ENCODE results near the gene ATG101.
"Not testable (repeated sequence)": the region's sequence is repeated elsewhere in the genome, so short reads cannot be mapped to it uniquely, and the experiment has no call there.

The ATG101 gene

DNA sequence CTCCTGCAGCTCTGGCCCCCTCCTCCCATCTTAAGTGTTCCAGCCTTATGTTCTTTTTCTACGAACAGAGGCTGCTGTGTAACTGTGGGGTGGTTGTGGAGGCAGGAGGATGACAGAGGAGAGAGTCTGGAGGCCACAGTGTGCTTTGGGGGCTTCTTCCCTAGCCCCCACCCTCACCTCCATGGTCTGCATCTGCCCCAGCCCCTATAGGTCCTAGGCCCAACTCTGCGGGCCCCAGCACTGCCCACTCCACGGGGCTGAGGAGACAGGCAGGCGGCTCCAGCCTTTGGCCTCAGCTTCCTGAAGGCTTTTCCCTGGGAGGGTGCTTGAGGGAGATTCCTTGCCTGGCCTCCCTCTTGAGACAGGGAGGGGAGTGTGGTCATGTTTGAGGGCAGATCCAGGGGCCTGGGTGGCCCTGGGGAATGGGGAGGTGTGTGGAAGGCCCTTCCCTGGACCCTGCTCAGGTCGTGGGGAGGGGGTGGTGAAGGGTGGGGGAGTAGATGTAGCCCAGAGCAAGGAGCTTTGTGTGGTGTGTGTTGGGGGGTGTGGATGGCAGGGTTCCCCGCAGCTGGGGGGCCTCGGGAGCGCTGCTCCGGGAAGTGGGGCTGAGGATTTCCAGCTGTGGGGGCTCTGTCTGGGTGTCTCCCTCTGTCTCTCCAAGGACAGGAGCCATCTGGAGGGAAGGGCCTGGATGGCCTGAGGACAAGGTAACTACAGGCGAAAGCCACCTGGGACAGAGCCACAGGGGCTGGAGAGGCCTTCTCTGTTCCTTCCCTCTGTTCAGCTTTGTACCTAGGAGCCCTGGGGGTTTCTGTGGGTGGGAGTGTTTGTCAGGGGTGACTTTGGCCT, 10.8 kb downstream of the ATG101 start:
- no peak for DNase-seq

DNA sequence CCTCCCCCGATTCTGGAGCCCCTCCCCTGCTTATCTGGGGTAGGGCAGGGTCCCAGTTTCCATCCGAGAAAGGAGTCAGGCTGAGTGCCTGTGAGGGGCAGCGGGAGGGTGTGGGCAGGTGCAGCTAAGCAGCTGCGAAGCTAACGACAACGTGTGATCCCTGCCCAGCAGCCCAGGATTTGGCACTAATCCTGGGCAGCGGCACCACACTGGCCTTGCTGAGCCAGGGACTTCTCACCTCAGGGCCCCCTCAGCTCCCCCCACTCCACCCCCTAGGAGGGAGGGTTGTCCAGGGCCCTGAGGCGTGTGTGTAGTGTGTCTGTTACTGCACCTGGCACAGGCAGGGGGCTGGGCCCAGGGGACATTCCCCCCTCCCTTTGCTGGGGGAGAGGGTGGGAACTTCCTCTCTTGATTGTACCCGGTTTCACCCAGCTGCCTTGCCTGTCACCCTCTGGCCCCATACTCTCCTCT, 11.5 kb downstream of the ATG101 start:
- DNase-seq = no peak

DNA sequence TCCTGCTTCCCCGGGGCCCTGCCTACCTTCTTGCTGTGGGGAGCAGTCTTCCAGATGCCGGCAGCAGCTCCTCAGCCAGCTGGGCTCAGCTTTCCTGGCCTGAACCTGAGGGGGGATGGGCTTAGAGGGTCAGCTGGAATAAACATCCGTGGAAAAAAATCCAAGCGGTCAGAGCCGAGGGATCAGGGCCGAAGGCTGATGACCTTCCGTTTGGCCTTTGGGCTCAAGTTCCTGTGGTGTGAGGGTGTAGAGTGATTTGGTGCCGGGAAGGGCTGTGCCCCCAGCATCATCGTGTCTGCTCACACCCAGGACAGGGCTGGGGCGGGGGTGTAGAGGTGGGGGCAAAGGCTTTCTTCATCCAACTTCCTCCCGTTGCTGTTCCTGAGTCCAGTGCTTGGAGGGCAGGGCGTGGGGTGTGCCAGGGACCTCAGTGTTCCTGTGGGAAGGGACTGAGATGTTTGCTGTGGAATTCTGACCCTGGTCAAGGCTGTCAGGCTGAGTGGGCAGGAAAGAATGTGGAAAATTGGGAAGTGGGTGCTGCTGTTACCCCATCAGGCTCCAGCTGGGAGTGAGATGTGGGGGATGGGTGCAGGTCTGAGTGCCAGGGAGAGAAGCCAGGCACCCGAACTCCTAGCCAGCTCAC, 12.4 kb downstream of the ATG101 start:
- no peak for DNase-seq

DNA sequence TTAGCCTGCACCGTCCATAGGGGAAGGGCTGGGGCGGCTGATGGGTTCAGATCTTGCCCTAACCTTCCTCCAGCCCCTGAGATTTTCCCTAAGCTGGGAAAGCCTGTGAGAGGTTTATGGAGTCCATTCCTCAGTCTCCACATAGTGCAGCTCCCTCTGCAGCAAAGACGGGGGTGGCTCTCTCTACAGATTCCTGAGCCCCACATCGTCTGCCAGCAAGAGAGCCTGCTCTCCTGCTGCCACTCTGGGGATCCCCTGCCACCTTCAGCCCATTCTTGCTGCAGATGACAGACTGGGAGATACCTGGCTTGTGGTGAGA, 12.8 kb downstream of the ATG101 start:
- no peak for DNase-seq

DNA sequence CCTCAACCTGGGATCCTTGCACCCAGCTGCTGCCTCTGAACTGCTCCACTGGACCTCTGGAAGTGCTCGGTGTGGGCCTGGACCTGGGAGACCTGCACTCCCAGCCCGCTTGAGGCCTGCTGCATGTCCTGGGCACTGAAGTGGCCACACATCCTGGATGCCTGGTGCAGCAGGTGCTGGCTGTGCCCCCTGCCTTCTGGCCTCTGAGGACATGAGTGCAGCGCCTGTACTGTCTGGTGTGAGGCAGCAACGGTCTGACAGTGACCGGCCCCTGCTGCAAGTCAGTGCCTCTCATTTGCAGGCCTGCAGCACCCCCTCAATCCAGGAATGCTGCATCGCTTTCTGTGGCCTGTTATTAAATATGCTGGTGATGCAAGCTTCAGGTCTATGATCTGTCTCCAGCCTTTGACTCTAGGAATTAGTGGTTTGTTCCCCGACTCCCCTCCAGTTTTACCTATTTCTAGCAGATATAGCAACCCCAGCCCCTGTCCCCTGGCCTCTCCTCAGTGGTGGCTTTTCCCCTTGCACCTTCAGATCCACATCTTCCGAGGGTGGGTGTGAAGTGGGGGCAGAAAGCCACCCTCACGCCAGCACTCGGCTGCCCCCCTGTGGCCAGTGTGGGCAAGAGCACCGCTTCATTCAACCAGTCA, 13.3 kb downstream of the ATG101 start:
- peak; percentile 17 for DNase-seq

DNA sequence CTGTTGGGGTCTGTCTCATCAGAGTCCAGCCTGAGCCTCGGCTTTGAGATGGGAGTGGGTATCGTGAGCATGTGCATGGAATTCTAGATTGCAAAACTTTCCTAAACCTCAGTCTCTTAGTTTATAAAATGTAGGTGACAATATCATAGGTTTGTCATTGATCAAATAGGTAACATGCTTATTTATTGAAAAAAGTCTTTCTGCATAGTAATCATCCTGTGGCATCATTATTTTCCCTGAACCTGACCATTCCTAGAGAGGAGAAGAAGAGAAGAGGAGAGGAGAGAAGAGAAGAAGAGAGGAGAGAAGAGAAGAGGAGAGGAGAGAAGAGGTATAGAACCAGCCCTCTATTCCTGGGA, 13.8 kb downstream of the ATG101 start:
- DNase-seq = no peak

DNA sequence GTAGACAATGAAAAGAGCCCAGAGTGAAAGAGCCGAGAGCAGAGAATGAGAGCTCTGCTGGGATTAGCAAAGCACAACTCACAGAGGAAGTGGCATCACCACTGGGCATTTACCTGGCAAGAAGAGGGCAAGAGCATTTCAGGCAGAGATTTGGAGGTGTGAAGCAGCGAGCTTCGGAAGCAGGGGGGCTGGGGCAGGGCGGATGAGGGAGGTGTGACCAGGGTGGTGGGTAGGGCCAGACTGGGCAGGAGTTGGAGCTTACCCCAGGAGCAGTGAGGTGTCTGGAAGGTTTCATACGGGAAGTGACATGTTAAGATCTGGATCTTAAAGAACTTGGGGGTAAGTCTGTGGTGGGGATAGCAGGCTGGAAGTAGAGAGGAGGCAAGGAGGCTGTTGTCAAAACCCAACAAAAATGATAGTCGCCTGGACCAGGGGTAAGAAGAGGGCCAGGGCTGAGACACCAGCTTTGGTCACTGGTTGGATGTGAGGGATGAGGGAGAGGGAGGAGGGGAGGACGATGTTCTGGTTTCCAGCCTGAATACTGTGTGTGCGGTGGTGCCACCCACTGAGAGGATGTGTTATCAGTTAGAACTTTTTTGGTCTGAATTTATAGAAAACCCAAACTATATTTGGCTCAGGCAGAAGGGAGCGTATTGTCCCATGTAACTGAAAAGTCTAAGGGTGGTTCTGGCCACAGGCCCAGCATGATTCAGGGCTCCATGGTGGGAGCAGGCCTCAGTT, 14.9 kb downstream of the ATG101 start:
- no peak for DNase-seq

DNA sequence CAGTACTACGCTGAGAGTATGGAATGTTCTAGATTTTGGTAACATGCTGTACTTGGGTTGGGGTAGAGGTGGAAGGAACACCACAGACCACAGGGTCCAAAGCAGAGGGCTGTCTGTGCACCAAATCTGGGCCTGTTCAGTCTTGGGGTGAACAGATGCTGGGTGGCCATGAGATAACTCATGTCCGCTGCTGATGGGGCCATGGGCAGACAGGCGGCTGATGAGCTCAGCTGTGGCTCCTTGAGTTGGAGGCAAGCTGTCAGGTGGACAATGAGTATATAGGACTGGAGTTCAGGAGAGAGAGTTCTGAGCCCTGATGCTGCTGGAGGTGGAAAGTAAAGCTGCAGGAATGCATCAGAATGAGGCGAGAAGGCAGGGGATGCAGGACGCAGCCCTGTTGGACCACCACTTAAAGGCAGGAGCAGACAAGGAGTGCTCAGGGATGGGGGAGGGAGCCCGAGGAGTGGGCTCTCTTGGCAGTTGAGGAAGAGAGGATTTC, 16.0 kb downstream of the ATG101 start:
- no peak for DNase-seq

DNA sequence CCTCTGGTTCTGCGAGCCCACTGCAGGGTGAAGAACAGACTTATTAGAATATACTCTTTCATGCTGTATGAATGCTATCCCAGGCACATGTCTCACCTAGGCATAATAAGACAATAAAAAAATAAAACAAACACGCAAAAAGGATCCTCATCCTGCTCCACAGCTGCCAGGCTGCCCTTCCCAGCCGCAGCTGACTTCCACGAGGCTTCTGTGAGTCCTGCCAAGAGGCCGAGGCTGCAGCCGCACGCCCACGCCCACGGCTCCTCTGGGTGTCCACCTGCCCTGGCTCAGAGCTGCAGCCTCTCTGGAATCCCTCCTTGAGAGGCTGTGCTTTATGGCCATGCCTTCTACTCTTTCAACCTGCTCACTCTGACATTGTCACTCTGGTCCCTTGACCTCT, 16.6 kb downstream of the ATG101 start:
- DNase-seq = no peak

DNA sequence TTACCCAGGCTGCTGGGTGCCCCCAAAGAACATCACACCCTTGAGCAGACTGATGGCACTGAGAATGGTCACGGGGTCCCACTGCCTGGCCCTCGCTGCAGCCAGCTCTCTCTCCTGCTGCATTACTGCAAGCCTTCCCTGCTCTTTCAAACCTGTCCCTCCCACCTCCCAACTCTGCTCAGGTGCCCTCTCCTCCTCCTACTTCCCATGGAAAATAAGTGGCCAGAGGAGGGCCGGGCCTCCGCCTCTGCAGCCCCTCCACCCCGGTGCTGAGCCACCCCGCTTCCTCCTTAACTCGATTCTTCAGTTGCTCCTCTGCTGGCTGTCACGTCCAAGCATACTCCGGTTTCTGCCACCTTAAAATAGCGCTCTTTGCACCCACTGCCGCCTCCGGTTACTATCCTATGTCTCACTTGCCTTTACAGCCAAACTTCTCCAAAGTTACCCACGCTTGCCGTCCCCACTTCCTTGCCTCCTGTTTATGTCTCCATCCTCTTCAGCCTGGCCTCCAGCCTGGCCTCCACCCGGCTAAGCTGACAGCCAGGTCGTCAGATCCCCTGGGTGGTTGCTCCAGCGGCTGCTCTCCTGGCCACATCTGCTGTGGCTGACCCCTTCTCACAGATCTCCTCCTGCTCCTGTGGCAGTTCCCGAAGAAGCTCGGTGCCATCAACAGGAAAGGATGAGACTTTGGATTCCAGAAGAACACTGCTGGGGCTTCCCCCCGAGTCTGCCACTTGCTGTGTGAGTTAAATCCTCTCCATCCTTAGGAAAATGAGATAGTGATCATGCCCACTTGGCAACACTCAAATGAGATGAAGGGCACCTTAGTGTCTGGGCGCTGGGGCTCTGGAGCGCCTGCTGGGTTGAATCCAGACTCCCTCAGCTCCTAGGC, 17.4 kb downstream of the ATG101 start:
- no peak for DNase-seq

DNA sequence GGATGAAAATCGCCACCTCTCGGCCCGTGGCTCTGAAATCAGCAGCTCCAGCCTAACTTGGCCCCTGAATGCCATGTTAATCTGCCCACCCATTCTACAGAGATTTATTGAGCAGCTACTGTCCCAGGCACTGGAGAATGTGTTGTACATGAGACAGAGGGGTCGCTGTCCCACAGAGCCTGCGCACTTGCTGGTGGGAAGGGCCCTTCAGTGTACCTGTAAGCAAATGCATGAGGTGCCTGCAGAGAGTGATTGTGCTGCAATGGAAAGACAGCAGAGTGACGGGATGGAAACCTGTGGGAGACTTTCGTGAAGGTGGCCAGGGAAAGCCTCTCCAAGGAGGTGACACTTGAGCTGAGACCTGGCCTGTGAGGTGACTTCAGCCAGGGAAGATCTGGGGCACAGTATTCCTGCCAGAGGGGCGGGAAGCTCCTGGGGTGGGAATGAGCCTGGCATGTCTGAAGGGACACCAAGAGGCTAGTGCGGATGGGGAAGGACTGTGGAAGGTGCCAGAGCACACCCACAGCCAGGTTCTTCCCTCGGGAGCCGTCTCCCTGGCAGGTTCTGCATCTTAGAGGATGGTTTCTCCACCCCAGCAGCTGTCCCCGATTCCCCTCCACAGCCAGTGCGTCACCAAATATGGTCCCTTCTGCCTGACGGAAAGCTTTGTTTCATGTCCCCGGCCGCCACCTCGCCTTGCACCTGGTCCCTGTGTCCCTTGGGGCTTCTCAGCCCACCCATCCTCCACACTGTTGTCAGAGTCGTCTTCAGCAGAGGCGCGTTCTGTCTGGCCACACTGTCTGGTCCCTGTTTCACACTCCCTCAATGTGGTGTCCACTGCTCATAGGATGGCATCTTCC, 18.4 kb downstream of the ATG101 start:
- DNase-seq = no peak

DNA sequence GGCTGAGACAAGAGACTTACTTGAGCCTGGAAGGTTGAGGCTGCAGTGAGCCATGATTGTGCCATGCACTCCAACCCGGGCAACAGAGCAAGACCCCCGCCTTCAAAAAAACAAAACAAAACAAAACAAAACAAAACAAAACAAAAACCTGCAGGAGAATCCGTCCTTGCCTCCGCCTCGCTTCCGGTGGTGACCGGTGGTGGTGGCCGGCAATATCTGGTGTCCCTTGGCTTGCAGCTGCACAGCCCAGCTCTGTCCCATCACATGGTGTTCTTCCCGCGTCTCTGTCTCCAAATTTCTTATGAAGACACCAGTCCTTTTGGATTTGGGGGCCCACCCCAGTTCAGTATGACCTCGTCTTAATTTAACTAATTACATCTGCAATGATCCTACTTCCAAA, 19.7 kb downstream of the ATG101 start:
- DNase-seq = no peak

DNA sequence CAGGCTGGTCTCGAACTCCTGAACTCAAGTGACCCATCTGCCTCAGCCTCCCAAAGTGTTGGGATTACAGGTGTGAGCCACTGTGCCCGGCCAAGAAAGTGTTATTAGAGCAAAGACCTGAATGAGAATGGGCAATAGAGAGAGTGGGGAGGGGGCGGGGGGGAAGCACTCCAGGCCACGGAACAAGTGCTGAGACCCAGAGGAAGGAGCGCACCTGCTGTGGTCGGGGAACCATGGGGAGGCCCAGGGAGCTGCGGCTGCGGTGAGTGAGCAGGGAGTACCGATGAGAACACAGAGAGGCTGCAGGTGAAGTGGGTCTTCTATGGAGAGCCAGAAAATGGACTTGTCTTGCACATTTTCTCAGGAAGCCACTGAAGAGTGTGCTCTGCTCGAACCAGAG, 20.5 kb downstream of the ATG101 start:
- no peak for DNase-seq

DNA sequence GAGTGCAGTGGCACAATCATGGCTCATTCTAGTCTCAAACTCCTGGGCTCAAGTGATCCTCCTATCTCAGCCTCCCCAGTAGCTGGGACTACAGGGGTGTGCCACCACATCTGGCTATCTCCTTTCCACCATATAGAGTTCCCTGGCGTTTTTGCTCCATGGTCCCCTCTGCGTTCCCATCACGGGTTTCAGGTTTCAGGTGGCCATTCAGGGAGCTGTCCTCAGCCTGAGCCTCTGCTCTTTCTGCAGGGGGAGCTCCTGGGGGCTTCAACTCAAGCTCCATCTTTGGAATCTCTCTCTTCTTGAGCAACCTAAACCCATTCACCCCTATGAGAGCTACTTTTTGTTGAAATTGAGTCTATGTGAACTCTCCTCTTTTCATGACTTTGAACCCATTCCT, 21.3 kb downstream of the ATG101 start:
- DNase-seq = no peak

DNA sequence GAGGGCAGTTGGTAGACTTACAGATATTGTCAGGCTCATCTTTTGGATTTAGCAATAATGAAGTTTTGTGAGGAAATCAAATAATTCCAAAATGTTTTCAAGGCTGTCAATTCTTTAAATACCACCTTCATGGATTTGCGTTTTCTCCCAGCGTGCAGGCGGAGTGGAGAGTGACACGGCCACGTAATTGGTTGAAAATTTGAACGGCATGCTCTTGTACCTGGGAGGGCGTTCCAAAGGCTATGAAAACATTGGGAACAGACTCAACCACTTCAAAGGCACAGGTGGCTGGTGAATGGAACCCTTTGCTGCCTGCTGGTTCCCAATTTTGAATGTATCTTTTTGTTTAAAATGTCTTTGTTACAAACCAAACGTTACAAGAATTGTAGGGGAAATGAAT, 22.1 kb downstream of the ATG101 start:
- DNase-seq = no peak

DNA sequence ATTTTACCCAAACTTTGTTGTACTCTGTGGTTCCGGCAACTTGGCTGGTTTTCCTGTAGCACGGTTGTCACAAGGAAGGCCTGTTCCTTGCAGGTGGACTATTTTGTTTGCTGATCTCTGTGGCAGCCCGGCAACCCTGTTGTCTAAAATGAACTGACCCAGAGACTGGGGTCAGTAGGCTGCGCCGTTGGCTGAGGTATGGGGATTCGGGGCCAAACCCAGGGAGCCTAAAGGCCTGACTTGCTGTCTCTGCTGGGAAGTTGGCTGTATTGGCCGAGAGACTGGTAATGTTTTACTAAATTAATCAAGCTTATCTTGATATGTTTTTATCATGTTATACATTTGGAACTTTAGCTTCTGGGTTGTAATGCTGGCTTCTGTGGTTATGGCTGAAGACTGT, 23.6 kb downstream of the ATG101 start:
- DNase-seq = no peak

DNA sequence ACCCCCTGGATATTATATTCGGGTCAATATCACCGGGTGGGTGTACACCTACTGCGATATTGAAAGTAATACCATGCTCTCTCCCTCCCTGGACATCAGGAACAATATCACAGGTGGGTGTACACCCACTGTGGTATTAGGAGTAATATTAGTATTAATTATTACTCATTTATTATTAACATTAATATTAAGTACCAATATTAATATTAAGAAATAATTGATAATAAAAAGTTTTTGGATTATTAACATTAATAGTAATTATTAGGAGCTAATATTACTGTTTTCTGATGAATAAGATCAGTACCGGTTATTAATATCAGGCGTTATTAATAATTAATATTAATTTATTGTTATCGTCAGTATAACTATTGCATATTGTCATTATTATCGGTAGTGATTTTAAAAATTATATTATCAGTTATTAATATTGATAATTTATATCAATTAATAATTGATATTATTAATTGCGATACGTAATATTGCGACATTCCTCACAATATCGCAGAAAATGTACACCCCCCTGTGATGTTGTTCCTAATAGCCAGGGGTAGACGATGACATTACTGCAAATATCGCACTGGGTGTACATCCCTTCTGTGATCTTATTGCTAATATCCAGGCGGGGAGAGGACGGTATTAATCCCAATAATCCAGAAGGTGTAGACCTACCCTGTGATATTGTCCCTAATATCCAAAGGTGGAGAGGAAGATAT, 26.7 kb downstream of the ATG101 start:
- DNase-seq = no peak

DNA sequence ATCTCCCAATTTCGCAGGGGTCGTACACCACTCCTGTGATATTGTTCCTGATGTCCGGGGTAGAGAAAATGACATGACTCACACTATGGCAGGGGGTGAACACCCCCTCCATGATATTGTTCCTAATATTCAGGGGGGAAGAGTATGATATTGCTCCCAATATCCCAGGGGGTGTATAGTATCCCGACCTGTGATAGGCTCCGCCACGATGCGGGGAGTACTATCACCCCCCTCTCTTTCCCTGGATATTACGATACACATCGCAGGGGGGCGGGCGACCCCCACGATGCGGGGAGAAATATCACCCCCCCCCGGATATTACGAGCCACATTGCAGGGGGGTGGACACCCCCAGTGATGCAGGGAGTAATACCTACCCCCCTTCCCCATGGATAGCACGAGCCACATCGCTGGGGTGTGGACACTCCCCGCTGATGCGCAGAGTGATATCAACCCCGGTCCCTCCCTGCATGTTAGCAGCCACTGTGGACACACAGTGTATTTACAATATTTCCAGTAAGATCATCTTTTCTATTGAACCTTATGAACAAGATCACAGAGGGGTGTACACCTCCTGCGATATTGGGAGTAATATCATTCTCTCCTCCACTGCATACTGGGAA, 27.4 kb downstream of the ATG101 start:
- no peak for DNase-seq

DNA sequence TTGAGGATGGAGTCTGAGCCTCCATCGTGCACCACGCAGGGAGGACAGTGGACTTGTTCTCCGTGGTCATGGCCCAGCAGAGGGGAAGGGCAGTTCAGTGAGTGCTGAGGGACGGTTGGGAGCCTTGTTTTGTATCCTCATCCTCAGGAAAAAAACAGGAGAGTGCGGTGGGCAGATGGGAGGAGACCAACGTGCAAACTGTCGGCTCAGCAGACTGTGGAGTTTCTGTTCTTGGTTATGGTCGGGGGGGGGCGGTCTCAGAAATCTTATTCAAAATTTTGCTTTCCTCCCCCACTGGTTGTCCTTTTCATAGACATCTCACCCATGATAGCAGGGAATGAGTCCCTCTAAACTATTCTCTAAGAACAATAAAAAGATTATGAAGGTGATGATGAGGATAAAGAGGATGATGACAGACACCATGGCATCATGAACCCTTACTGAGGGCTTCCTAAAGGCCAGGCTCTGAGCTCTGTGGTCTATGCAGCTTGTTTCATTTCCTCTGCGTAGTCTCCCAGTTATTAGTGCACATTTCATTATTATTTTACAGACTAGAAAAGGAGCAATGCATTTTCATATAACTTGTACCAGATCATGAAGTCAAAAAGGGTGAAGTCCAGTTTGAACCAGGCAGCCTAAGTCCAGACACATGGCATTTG, 34.8 kb downstream of the ATG101 start:
- DNase-seq = not testable (repeated sequence)

Data from NCI-H1694 (cell line).